ENCODE measurements around the gene F3. TPM values are rescaled to one million over a fixed set of nuclear protein-coding genes. Genes with fewer than 3 reads are reported as not detected.
"Not testable (repeated sequence)": the region's sequence is repeated elsewhere in the genome, so short reads cannot be mapped to it uniquely, and the experiment has no call there.

The F3 gene
- total and polyA plus RNA-seq, 12 donors: 20.4 to 99.0 (median 37.3) TPM

DNA sequence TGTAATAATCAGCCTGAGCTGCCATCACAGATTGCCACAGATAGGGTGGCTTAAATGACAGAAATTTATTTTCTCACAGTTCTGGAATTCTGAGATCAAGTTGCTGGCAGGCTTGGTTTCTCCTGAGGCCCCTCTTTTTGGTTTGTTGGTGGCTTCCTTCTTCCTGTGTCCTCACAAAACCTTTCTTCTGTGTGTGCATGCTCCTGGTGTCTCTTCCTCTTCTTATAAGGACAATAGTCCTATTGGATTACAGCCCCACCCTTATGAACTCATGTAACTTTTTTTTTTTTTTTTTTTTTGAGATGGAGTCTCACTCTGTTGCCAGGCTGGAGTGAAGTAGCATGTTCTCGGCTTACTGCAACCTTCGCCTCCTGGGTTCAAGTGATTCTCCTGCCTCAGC, 41.0 kb upstream of the F3 start:
- no peak overlapping the region for H3K27ac ChIP-seq
- peaks cover 0 to 9% (median 0%) of the 10 kb centered on the region in 9 donors for H3K4me1 ChIP-seq
- H3K27me3 ChIP-seq: no peaks in the 10 kb centered on the region
- intact Hi-C loops (cut with DNase I): no loop called here
- 75 to 97% methylated on average over 2 of the region's 2 CpGs for WGBS, 2 donors
- TF ChIP-seq, protein P1, sequence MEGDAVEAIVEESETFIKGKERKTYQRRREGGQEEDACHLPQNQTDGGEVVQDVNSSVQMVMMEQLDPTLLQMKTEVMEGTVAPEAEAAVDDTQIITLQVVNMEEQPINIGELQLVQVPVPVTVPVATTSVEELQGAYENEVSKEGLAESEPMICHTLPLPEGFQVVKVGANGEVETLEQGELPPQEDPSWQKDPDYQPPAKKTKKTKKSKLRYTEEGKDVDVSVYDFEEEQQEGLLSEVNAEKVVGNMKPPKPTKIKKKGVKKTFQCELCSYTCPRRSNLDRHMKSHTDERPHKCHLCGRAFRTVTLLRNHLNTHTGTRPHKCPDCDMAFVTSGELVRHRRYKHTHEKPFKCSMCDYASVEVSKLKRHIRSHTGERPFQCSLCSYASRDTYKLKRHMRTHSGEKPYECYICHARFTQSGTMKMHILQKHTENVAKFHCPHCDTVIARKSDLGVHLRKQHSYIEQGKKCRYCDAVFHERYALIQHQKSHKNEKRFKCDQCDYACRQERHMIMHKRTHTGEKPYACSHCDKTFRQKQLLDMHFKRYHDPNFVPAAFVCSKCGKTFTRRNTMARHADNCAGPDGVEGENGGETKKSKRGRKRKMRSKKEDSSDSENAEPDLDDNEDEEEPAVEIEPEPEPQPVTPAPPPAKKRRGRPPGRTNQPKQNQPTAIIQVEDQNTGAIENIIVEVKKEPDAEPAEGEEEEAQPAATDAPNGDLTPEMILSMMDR (IDR thresholded peaks at IDR 0.05): no peak
- DNase-seq (no peak), ATAC-seq (no peak)
- H3K36me3 ChIP-seq: no peaks in the 10 kb centered on the region
- H3K9me3 ChIP-seq: peaks cover 0 to 9% (median 0%) of the 10 kb centered on the region in 11 donors
- H3K4me3 ChIP-seq: no peak overlapping the region

DNA sequence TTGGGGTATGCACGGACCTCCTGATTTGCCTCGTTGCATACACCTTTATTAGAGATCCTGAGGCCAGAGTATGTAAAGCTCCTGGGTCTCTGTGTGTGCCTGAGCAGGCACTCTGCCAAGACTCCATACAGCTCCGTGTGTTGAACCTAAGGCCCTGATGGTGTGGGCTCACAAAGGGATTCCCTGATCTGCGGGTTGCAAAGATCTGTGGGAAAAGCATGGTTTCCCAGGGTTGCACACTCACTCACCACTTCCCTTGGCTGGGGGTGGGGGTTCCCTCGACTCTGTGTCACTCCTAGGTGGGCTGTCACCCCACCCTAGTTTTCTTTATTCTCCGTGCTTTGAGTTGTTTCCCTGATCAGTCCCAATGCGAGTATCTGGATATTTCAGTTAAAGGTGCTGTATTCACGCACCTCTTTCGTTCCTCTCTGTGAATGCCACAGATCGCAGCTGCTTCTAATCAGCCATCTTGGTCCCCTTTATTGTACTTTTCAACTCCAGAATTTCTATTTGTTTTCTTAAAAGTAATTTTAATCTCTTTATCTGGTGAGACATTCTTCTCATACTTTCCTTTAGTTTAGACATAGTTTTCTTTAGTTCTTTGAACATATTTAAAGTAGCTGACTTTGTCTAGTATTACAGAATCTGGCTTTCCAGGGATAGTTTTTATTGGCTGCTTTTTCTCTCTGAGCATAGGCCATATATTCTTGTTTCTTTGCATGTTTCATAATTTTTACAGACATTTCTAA, 39.0 kb upstream of the F3 start:
- DNase-seq: no peak
- intact Hi-C loops (cut with DNase I): no loop called here

DNA sequence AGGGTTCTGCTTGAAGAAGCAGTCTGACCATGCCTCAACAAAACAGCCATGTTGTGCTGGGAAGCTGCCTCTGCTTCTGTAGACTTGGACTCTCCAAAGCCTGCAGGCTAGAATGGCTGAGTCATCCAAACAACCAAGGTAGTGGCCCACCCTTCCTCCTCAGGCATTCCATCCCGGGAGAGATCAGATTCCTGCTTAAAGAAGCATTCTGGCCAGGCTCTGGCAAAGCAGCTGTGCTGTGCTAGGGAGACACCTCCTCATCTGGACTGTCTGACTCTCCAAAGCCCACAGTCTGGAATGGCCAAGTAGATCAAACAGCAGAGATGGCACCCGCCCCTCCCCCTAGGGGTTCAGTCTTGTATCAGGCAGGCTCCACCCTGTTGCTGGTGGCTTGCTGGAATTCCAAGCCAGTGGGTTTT, 38.3 kb upstream of the F3 start:
- Histone ChIP-seq H3K27me3 (no peaks in the 10 kb centered on the region), H3K4me1 (no peaks in the 10 kb centered on the region), H3K27ac (no peak overlapping the region), H3K4me3 (no peak overlapping the region), H3K9me3 (peaks cover 0 to 22% (median 0%) of the 10 kb centered on the region in 11 donors), H3K36me3 (no peaks in the 10 kb centered on the region)
- WGBS, 2 donors: 54 to 55% methylated on average over 2 of the region's 2 CpGs
- TF ChIP-seq, protein P1 (IDR thresholded peaks at IDR 0.05): no peak
- intact Hi-C loops (cut with DNase I): loop anchor here in 1 of 10 donors (5.0 kb wide), 1 partner anchor 793 kb away; no protein-coding TSS in a partner anchor
- DNase-seq: no peak
- ATAC-seq: no peak

More for the DNA sequence above, 39.0 kb upstream of the F3 start:
- TF ChIP-seq, protein P1 (IDR thresholded peaks at IDR 0.05): no peak
- WGBS, 2 donors: 78 to 82% methylated on average over 10 of the region's 10 CpGs
- no peaks in the 10 kb centered on the region for H3K27me3 ChIP-seq
- no peak overlapping the region for H3K4me3 ChIP-seq
- peaks cover 0 to 22% (median 0%) of the 10 kb centered on the region in 11 donors for H3K9me3 ChIP-seq
- ATAC-seq: no peak
- H3K36me3 ChIP-seq: no peaks in the 10 kb centered on the region
- no peak overlapping the region for H3K27ac ChIP-seq
- peaks cover 0 to 2% (median 0%) of the 10 kb centered on the region in 9 donors for H3K4me1 ChIP-seq

DNA sequence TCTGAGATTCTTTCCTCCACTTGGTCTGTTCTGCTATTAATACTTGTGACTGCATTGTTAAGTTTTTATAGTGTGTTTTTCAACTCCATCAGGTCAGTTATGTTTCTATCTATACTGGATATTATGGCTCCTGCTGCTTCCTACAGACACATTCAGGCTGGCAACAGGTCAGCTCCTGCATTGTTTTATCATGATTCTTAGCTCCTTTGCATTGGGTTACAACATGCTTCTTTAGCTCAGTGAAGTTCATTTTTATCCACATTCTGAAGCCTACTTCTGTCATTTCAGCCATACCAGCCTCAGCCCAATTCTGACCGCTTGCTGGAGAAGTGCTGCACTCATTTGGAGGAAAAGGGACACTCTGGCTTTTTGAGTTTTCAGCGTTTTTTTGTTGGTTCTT, 37.3 kb upstream of the F3 start:
- Histone ChIP-seq H3K4me1 (no peaks in the 10 kb centered on the region), H3K27ac (no peak overlapping the region), H3K27me3 (no peaks in the 10 kb centered on the region), H3K9me3 (peaks cover 0 to 22% (median 0%) of the 10 kb centered on the region in 11 donors), H3K36me3 (no peaks in the 10 kb centered on the region), H3K4me3 (no peak overlapping the region)
- DNase-seq: no peak
- WGBS, 2 donors: 86 to 88% methylated on average over 2 of the region's 2 CpGs
- intact Hi-C loops (cut with DNase I): loop anchor here in 1 of 10 donors (5.0 kb wide), 1 partner anchor 792 kb away; no protein-coding TSS in a partner anchor
- TF ChIP-seq, protein P1 (IDR thresholded peaks at IDR 0.05): no peak
- no peak for ATAC-seq

DNA sequence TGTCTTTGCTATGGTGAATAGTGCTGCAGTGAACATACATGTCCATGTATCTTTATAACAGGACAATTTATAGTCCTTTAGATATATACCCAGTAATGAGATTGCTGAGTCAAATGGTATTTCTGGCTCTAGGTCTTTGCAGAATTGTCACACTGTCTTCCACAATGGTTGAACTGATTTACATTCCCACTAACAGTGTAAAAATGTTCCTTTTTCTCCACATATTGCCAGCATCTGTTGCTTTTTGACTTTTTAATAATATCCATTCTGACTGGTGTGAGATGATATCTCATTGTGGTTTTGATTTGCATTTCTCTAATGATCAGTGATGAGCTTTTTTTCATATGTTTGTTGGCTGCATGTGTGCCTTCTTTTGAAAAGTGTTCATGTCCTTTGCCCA, 32.4 kb upstream of the F3 start:
- H3K36me3 ChIP-seq; H3K27me3 ChIP-seq; DNase-seq; H3K4me1 ChIP-seq; H3K27ac ChIP-seq; H3K4me3 ChIP-seq; ATAC-seq; intact Hi-C loops (cut with DNase I): not testable (repeated sequence)
- H3K9me3 ChIP-seq: peaks cover 0 to 35% (median 7%) of the 10 kb centered on the region in 11 donors

Data from heart right ventricle (tissue), 16 donors.